ENCODE measurements around the gene FAM47E. TPM values are rescaled to one million over a fixed set of nuclear protein-coding genes. Genes with fewer than 3 reads are reported as not detected.

FAM47E gene
- total and polyA plus RNA-seq, 2 donors (not counting 3 experiments of a cell fraction or from before 2014, with no cell fraction given) = 0.11 TPM; not detected in 1

GRCh38 chr4:76279462-76279861, 27.9 kb downstream of the FAM47E start:
- DNase-seq (ENCODE audit: low read depth, low spot score) (no peak), FAIRE-seq (no peak)
- TF ChIP-seq MAX (IDR thresholded peaks at IDR 0.05; ENCODE audit: insufficient read depth, insufficient read length) (no peak), GATA2 (IDR thresholded peaks at IDR 0.05; ENCODE audit: insufficient read depth, insufficient read length, low read depth, low read length) (no peak), JUN (IDR thresholded peaks at IDR 0.05; ENCODE audit: borderline replicate concordance, insufficient read depth, insufficient read length, low read depth) (no peak), POLR2A (IDR thresholded peaks at IDR 0.05; ENCODE audit: low read depth, low read length) (no peak), FOS (IDR thresholded peaks at IDR 0.05; ENCODE audit: borderline replicate concordance, insufficient read depth, low read length) (no peak), MYC (IDR thresholded peaks at IDR 0.05; ENCODE audit: low read depth, low read length) (no peak), POLR2AphosphoS5 (IDR thresholded peaks at IDR 0.05; ENCODE audit: insufficient read depth, low read depth, low read length) (no peak), EZH2 (IDR thresholded peaks at IDR 0.05; ENCODE audit: borderline replicate concordance, low read depth, low read length, severe bottlenecking) (no peak)
- TF ChIP-seq, protein P1, sequence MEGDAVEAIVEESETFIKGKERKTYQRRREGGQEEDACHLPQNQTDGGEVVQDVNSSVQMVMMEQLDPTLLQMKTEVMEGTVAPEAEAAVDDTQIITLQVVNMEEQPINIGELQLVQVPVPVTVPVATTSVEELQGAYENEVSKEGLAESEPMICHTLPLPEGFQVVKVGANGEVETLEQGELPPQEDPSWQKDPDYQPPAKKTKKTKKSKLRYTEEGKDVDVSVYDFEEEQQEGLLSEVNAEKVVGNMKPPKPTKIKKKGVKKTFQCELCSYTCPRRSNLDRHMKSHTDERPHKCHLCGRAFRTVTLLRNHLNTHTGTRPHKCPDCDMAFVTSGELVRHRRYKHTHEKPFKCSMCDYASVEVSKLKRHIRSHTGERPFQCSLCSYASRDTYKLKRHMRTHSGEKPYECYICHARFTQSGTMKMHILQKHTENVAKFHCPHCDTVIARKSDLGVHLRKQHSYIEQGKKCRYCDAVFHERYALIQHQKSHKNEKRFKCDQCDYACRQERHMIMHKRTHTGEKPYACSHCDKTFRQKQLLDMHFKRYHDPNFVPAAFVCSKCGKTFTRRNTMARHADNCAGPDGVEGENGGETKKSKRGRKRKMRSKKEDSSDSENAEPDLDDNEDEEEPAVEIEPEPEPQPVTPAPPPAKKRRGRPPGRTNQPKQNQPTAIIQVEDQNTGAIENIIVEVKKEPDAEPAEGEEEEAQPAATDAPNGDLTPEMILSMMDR (IDR thresholded peaks at IDR 0.05; ENCODE audit: extremely low read depth in 1 of 2, insufficient read depth in 1 of 2, low read depth in 1 of 2, low read length in 2 of 2) = no peak
- no peaks in the 10 kb centered on the region for H3K4me1 ChIP-seq (ENCODE audit: control insufficient read depth, extremely low read depth, insufficient read depth, low read length)
- no peaks in the 10 kb centered on the region for H3K9me1 ChIP-seq (replicated peaks; ENCODE audit: control insufficient read depth, extremely low read depth, insufficient read depth, low read length)
- H3K27ac ChIP-seq (ENCODE audit: insufficient read depth, low read depth, low read length) = no peak overlapping the region
- no peaks in the 10 kb centered on the region for H3K36me3 ChIP-seq (ENCODE audit: control insufficient read depth in 2 of 2, extremely low read depth in 1 of 2, insufficient read depth in 2 of 2, low read length in 2 of 2)
- no peak overlapping the region for H3K9ac ChIP-seq (replicated peaks; ENCODE audit: extremely low read depth, insufficient read depth, low read length)
- no peaks in the 10 kb centered on the region for H3K79me2 ChIP-seq (ENCODE audit: control insufficient read depth, insufficient read depth, low read length)
- ChIA-PET CTCF (interaction anchor here (1.1 to 4.4 kb wide), 5 partner anchors 9 to 100 kb away, joined by 3 to 16 read pairs (median 4); no protein-coding TSS in a partner anchor), POLR2A (no interaction called here)
- H2AFZ ChIP-seq (ENCODE audit: low read depth, low read length) = no peak overlapping the region
- no peaks in the 10 kb centered on the region for H4K20me1 ChIP-seq (replicated peaks; ENCODE audit: control insufficient read depth, extremely low read depth, insufficient read depth, low read length)
- H3K4me3 ChIP-seq (replicated peaks in 1 of 3; ENCODE audit: insufficient read depth in 1 of 3, low read depth in 1 of 3, low read length in 3 of 3) = no peak overlapping the region
- dilution Hi-C loops (cut with MboI; ENCODE audit: extremely low pct_ligation_motif_present, low sequenced_read_pairs) = no loop called here
- no peaks in the 10 kb centered on the region for H3K9me3 ChIP-seq (replicated peaks; ENCODE audit: control insufficient read depth, insufficient read depth, low read length)
- peaks cover 3 to 11% of the 10 kb centered on the region in 2 experiments for H3K27me3 ChIP-seq (ENCODE audit: control insufficient read depth in 2 of 2, insufficient read depth in 2 of 2, low read length in 2 of 2)
- no TSS peak for BruUV-seq (replicated peaks)
- H3K4me2 ChIP-seq (ENCODE audit: insufficient read depth, low read length) = no peak overlapping the region
- intact Hi-C loops (cut with micrococcal nuclease) = no loop called here

All from endothelial cell of umbilical vein (primary cell).